AG04450 (cell line): Measurements from ENCODE around the gene NAPEPLD. TPM values are rescaled to one million over a fixed set of nuclear protein-coding genes. Genes with fewer than 3 reads are reported as not detected.
"Not testable (repeated sequence)": the region's sequence is repeated elsewhere in the genome, so short reads cannot be mapped to it uniquely, and the experiment has no call there.

Source experiments
- CTCF ChIA-PET: fragments of 300-600, 350-600 bp; formaldehyde crosslinking; extraction: SDS; loops from one replicate; lab custom pipeline; 2022; ENCODE audit warnings: antibody characterized with exemption, inconsistent platforms; lab: Charles Lee
- POLR2A ChIA-PET: fragments of 350-600 bp; formaldehyde crosslinking; extraction: SDS; loops from one replicate; lab custom pipeline; 2021; ENCODE audit warnings: antibody characterized with exemption, inconsistent platforms; lab: Yijun Ruan, JAX
- DNase-seq: peaks from one replicate; pipeline ENCODE4 v3.0.0-alpha.2; 2011; ENCODE audit warnings: low read depth, low spot score
- H3K27ac ChIP-seq: one replicate; pipeline ENCODE4 v1.5.1; 2012; ENCODE audit warnings: low read depth, low read length, control low read depth
- H3K27me3 ChIP-seq: one replicate; pipeline ENCODE4 v1.6.0; 2012; ENCODE audit warnings: low read length; ENCODE audit not compliant: control insufficient read depth, insufficient read depth
- H3K4me3 ChIP-seq: 2 replicates; pipeline ENCODE4 v1.5.1; 2011; ENCODE audit warnings: mild to moderate bottlenecking, low read depth, low read length, control low read depth
- H3K9me3 ChIP-seq: 2 replicates; pipeline ENCODE4 v1.5.1; 2012; ENCODE audit warnings: low read length; ENCODE audit not compliant: control insufficient read depth, insufficient read depth
- polyA plus RNA-seq: library from polyadenylated mRNA; depleted of rRNA; stranded (reverse); fragments of >200 nt; gene quantifications from 2 replicates; pipeline ENCODE4 v1.2.3, GENCODE V29; 2011
- TF ChIP-seq, protein P1 (sequence below): IDR thresholded peaks from 2 replicates; pipeline ENCODE4 v1.5.1; 2011; ENCODE audit warnings: low read depth, low read length, control low read depth, inconsistent platforms

NAPEPLD gene
- polyA plus RNA-seq, 1 experiment: 8.9 TPM

DNA sequence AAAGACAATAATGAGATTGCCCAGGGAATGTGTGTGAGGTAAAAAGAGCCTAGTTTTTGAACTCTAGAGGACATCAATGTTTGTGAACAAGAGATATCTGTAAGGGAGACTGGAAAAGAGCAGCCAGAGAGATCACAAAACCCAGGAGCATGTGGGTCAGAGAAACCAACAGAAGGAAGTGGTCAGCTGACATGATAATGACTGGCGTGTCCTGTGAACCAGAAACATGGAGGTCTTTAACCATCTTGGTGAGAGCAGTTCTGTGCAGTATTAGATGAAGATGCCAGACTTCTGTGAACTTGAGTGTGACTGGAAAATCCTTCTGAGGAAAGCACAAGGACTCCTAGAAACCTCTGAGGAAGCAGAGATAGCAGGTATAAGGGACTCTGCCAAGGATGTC lies 10.2 kb upstream of the NAPEPLD start:
- H3K27me3 ChIP-seq, H3K9me3 ChIP-seq, CTCF ChIA-PET, POLR2A ChIA-PET, DNase-seq, H3K27ac ChIP-seq, H3K4me3 ChIP-seq: not testable (repeated sequence)

DNA sequence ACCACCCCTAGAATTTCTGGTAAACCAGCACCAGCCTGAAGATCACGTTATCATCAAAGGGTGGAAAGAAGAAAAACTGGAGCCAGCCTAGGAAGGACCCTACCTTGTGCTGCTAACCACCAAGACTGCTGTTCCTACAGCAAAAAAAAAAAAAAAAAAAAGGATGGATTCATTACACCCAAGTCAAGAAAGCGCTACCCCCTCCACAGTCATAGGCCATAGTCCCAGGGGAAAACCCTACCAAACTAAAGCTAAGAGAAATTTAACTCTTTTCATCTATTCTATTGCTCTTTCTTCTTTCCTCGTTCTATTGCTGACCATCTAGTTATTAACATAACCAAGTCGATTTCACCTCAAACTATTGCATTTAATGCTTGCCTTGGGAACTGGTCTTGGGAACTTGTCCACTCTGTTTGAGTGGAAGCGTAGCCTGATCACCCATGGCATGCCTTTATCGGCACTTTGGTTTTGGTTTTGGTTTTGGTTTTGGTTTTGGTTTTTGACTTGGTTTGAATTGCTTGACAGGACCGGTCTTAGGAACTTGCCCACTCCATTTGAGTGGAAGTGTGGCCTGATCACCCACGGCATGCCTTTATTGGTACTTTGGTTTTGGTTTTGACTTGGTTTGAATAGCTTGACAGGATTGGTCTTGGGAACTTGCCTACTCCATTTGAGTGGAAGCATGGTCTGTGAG lies 6.6 kb upstream of the NAPEPLD start:
- H3K27ac ChIP-seq, H3K9me3 ChIP-seq, POLR2A ChIA-PET, DNase-seq, H3K27me3 ChIP-seq, CTCF ChIA-PET, H3K4me3 ChIP-seq: not testable (repeated sequence)

DNA sequence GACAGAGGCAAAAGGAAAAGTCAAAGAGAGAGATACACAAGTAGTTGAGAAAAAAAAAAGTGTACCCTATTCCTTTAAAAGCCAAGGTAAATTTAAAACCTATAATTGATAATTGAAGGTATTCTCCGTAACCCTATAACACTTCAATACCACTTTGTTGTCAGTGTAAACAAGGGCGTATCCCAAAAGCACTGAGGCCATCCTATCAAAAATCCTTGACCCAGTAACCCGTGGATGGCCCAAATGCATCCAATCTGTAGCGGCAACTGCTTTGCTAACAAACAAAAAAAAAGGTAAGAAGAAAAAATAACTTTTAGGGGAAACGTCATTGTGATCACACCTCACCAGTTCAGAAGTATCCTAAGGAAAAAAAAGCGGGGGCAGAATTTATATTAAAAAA lies 5.1 kb upstream of the NAPEPLD start:
- no peak overlapping the region for H3K4me3 ChIP-seq
- H3K9me3 ChIP-seq: peaks cover 4% of the 10 kb centered on the region; the same call in 1 of the 2 replicates
- no peak for DNase-seq
- peaks cover 4% of the 10 kb centered on the region for H3K27me3 ChIP-seq
- POLR2A ChIA-PET: no interaction called here
- CTCF ChIA-PET: no interaction called here
- no peak overlapping the region for H3K27ac ChIP-seq
- TF ChIP-seq, protein P1, sequence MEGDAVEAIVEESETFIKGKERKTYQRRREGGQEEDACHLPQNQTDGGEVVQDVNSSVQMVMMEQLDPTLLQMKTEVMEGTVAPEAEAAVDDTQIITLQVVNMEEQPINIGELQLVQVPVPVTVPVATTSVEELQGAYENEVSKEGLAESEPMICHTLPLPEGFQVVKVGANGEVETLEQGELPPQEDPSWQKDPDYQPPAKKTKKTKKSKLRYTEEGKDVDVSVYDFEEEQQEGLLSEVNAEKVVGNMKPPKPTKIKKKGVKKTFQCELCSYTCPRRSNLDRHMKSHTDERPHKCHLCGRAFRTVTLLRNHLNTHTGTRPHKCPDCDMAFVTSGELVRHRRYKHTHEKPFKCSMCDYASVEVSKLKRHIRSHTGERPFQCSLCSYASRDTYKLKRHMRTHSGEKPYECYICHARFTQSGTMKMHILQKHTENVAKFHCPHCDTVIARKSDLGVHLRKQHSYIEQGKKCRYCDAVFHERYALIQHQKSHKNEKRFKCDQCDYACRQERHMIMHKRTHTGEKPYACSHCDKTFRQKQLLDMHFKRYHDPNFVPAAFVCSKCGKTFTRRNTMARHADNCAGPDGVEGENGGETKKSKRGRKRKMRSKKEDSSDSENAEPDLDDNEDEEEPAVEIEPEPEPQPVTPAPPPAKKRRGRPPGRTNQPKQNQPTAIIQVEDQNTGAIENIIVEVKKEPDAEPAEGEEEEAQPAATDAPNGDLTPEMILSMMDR: no peak

DNA sequence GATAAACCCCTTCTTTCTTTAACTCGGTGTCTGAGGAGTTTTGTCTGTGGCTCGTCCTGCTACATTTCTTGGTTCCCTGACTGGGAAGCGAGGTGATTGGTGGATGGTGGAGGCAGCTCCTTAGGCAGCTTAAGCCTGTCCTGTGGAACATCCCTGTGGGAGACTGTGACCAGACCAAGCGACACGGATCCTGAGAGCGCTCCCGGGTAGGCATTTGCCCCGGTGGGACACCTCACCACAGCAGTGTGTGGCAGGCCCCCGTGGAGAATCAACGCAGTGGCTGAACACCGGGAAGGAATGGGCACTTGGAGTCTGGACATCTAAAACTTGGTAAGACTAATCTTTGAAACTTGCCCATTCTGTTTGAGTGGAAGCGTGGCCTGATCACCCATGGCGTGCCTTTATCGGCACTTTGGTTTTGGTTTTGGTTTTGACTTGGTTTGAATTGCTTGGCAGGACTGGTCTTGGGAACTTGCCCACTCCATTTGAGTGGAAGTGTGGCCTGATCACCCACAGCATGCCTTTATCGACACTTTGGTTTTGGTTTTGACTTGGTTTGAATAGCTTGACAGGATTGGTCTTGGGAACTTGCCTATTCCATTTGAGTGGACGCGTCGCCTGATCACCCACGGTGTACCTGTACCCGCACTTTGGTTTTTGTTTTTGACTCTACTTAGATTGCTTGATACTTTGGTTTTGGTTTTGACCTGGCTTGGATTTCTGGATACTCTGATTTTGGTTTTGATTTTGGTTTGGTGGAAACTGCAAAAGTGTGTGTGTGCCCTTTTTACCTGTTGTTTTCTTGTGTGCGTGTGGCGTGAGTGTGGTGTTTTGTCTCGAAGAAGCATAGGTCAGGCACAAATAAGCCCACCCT lies 4.1 kb upstream of the NAPEPLD start:
- CTCF ChIA-PET, DNase-seq, H3K4me3 ChIP-seq, H3K27ac ChIP-seq, H3K27me3 ChIP-seq, H3K9me3 ChIP-seq, POLR2A ChIA-PET: not testable (repeated sequence)

DNA sequence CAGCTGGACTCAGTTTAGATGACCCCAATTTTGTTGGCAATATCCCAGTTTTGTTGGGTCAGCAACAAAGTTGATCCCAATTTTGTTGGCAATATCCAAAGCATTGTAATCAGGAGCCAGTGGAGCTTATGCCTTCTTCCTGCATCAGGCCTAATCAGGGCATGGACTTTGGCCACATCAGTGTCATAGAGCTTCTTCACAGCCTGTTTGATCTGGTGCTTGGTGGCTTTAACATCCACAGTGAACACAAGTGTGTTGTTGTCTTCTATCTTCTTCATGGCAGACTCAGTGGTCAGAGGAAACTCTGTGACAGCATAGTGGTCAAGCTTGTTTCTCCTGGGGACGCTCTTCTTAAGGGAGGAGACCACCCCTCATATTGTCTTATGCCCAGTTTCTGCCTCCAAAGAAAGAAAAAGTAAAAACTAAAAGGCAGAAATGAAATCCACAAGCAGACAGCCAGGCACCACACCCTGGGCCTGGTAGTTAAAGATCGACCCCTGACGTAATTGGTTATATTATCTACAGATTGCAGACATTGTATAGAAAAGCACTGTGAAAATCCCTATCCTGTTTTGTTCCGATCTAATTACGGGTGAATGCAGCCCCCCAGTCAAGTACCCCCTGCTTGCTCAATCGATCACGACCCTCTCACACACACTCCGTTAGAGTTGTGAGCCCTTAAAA lies 3.2 kb upstream of the NAPEPLD start:
- H3K4me3 ChIP-seq, CTCF ChIA-PET, H3K27ac ChIP-seq, DNase-seq, POLR2A ChIA-PET, H3K9me3 ChIP-seq, H3K27me3 ChIP-seq: not testable (repeated sequence)

DNA sequence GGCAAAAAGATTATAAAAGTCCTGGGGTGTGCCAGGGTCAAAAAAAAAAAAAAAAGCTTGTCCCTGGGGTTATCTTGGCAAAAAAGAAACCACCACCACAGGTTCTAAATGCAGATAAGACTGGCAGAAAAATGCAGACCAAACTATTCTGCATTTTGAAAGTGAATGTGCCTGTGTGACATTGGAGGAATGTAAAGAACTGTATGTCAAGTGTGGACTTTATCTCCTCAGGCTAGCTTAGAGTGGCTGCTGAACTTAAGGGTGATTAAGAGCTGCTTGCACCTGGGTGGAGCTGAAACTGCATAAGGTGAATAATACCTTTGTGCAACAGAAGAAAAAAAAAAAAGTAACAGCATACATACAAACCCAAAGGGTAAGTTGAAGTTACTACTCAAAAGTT lies 1.3 kb upstream of the NAPEPLD start:
- Histone ChIP-seq H3K27me3 (no peaks in the 10 kb centered on the region), H3K27ac (no peak overlapping the region), H3K4me3 (no peak overlapping the region), H3K9me3 (peaks cover 4% of the 10 kb centered on the region; the same call in 1 of the 2 replicates)
- CTCF ChIA-PET: no interaction called here
- POLR2A ChIA-PET: no interaction called here
- no peak for DNase-seq
- TF ChIP-seq, protein P1: no peak
